HepG2 (cell line): ENCODE results near the gene EXOSC6. TPM values are rescaled to one million over a fixed set of nuclear protein-coding genes. Genes with fewer than 3 reads are reported as not detected.

Experiments used
- AHR ChIP-seq: IDR thresholded peaks from 2 replicates; pipeline ENCODE4 v1.6.1; 2018; ENCODE audit warnings: missing genetic modification reagents, missing compliant biosample characterization
- ATF7 ChIP-seq, 2 experiments: fragments of 450-650 bp in 1 of 2; sonication (generic) in 1 of 2; formaldehyde crosslinking in 1 of 2; IDR thresholded peaks; 2 replicates each; pipeline versions ENCODE4 v1.4.0 to v1.6.1; 2016 to 2020; ENCODE audit warnings: antibody characterized with exemption in 1 of 2, mild to moderate bottlenecking in 1 of 2, missing genetic modification reagents in 1 of 2
- CCAR2 ChIP-seq: fragments of 200-400 bp; formaldehyde crosslinking; optimal IDR thresholded peaks from 2 replicates; pipeline ENCODE3; 2018; ENCODE audit warnings: low read depth, mild to moderate bottlenecking, low read length, moderate library complexity
- ESRRA ChIP-seq: sonication (generic); formaldehyde crosslinking; IDR thresholded peaks from 2 replicates; pipeline ENCODE4 v1.5.1; 2020; ENCODE audit warnings: mild to moderate bottlenecking, low read depth, missing genetic modification reagents
- HMG20B ChIP-seq: conservative IDR thresholded peaks from 2 replicates; pipeline ENCODE4 v1.6.1; 2016; ENCODE audit warnings: missing genetic modification reagents, missing compliant biosample characterization
- HOXD1 ChIP-seq: sonication (generic); formaldehyde crosslinking; IDR thresholded peaks from 2 replicates; pipeline ENCODE4 v1.5.0; 2020; ENCODE audit warnings: missing genetic modification reagents
- JARID2 ChIP-seq: sonication (generic); formaldehyde crosslinking; IDR thresholded peaks from 2 replicates; pipeline ENCODE4 v1.8.1; 2023; ENCODE audit warnings: missing genetic modification reagents, inconsistent platforms; ENCODE audit not compliant: insufficient replicate concordance
- MATR3 ChIP-seq: sonication (generic); formaldehyde crosslinking; IDR thresholded peaks from 2 replicates; pipeline ENCODE4 v1.4.0; 2020; ENCODE audit warnings: missing genetic modification reagents
- MED1 ChIP-seq: sonication (generic); formaldehyde crosslinking; IDR thresholded peaks from 2 replicates; pipeline ENCODE4 v1.4.0; 2020; ENCODE audit warnings: missing genetic modification reagents
- NCOA2 ChIP-seq: sonication (generic); formaldehyde crosslinking; IDR thresholded peaks from 2 replicates; pipeline ENCODE4 v1.8.0; 2022; ENCODE audit warnings: inconsistent platforms
- RORA ChIP-seq: sonication (generic); formaldehyde crosslinking; IDR thresholded peaks from 2 replicates; pipeline ENCODE4 v1.5.0; 2020; ENCODE audit warnings: mild to moderate bottlenecking, missing genetic modification reagents, moderate library complexity
- RXRA ChIP-seq: sonication (generic); formaldehyde crosslinking; IDR thresholded peaks from 2 replicates; pipeline ENCODE4 v1.5.1; 2020; ENCODE audit warnings: missing genetic modification reagents
- SIN3B ChIP-seq: fragments of 150-350 bp; IDR thresholded peaks from 2 replicates; pipeline ENCODE4 v1.6.1; 2014; ENCODE audit warnings: low read length
- SRY ChIP-seq: sonication (generic); formaldehyde crosslinking; IDR thresholded peaks from 2 replicates; pipeline ENCODE4 v1.8.0; 2022; ENCODE audit warnings: mild to moderate bottlenecking, missing genetic modification reagents
- ZNF20 ChIP-seq: sonication (generic); formaldehyde crosslinking; IDR thresholded peaks from 2 replicates; pipeline ENCODE4 v1.4.0; 2020; ENCODE audit warnings: mild to moderate bottlenecking, moderate library complexity, missing genetic modification reagents
- ZNF232 ChIP-seq: sonication (generic); formaldehyde crosslinking; IDR thresholded peaks from 2 replicates; pipeline ENCODE4 v1.4.0; 2020; ENCODE audit warnings: missing genetic modification reagents, borderline replicate concordance
- ZNF3 ChIP-seq: IDR thresholded peaks from 2 replicates; pipeline ENCODE4 v1.7.0; 2017; ENCODE audit warnings: inconsistent platforms
- ZNF773 ChIP-seq: sonication (generic); formaldehyde crosslinking; IDR thresholded peaks from 2 replicates; pipeline ENCODE4 v1.4.0; 2020; ENCODE audit warnings: missing genetic modification reagents, borderline replicate concordance
- ZNF879 ChIP-seq: sonication (generic); formaldehyde crosslinking; IDR thresholded peaks from 2 replicates; pipeline ENCODE4 v1.8.1; 2023; ENCODE audit warnings: missing genetic modification reagents
- polyA plus RNA-seq, 8 experiments: library from polyadenylated mRNA; depleted of rRNA in 3 of 8; stranded (reverse) in 7 of 8; unstranded in 1 of 8; fragments of >200 nt; fragmentation: Illumina TruSeq in 4 of 8; extraction: Trizol in 4 of 8; gene quantifications; 2 replicates each; pipeline versions ENCODE4 v1.2.1 to v1.2.3, GENCODE V29; 2011 to 2016; ENCODE audit warnings: low read depth in 4 of 8, missing spikeins in 1 of 8, mixed read lengths in 1 of 8; ENCODE audit not compliant: insufficient read depth in 1 of 8
- total RNA-seq, 5 experiments: library from RNA; depleted of rRNA; stranded (reverse); fragments of >200 nt; fragmentation: Illumina TruSeq; extraction: Trizol; gene quantifications; 2 replicates each; pipeline ENCODE4 v1.2.3, GENCODE V29; 2016; ENCODE audit warnings: low read depth in 1 of 5
- TF ChIP-seq, protein P1 (sequence below): IDR thresholded peaks from 2 replicates; pipeline ENCODE4 v1.4.0; 2020; ENCODE audit warnings: mild to moderate bottlenecking, missing genetic modification reagents
- TF ChIP-seq, protein P2 (sequence below): sonication (generic); formaldehyde crosslinking; IDR thresholded peaks from 2 replicates; pipeline ENCODE4 v1.4.0; 2020; ENCODE audit warnings: missing genetic modification reagents
- TF ChIP-seq, protein P3 (sequence below): sonication (generic); formaldehyde crosslinking; IDR thresholded peaks from 2 replicates; pipeline ENCODE4 v1.5.0; 2020; ENCODE audit warnings: mild to moderate bottlenecking, low read depth, missing genetic modification reagents, borderline replicate concordance
- TF ChIP-seq, protein P4 (sequence below): sonication (generic); formaldehyde crosslinking; IDR thresholded peaks from 2 replicates; pipeline ENCODE4 v1.4.0; 2020; ENCODE audit warnings: missing genetic modification reagents, borderline replicate concordance

Gene EXOSC6
- total and polyA plus RNA-seq, 2 of the 13 experiments (the other 11 are each of a cell fraction or from before 2014, with no cell fraction given) = 13.1 to 39.9 TPM

DNA sequence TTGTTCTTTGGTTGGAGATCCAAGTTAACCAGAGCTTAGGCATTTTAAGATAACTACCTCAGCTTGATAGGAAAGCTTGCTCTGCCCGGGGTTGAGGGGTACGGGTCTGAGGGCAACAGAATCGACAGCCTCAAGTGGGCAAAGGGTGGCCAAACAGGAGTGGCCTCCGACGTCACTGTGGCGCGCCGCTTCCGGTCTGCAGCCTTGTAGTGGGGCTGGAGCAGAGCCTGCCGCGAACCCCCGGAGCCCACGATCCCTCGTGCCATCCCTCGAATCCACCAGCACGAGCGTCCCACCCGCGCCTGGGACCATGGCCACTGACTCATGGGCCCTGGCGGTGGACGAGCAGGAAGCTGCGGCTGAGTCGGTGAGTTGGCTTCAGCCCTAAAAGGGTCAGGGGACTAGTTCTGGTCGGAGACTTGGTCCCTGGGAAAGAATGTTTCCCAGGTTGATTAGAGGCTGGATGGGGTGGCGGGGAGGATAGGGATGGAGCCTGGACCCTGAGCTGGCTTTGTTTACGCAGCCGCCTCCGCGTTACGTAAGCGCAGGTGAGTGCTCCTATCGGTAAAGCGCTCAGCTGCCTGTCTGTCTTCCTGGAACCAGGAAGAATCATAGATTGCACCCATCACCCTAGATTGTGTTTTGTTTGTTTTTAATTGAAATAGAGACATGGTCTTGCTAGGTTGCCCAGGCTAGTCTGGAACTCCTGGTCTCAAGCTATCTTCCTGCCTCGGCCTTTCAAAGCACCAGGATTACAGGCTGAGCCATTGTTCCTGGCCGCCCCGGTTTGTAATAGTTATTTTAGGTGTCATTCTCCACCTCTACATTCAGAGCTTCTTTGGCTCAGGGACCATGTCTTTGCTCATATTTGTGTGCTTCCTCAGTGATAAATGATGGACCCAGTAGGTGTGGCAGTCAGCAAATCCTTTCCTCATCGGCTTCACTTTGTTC lies 47.5 kb upstream of the EXOSC6 start, which contains the start of gene DDX19B (continued):
- TF ChIP-seq ZNF3 (CRISPR knock-in tag) (0 out of 2 replicates have a peak, but pooled peaks have one; percentile 40), ESRRA (CRISPR knock-in tag) (0 out of 2 replicates have a peak, but pooled peaks have one; percentile 40), JARID2 (CRISPR knock-in tag) (no peak), RXRA (CRISPR knock-in tag) (peak; percentile 80; the same call in 1 of the 2 replicates), CCAR2 (no peak), NCOA2 (0 out of 2 replicates have a peak, but pooled peaks have one; percentile 57), MATR3 (CRISPR knock-in tag) (no peak), HOXD1 (CRISPR knock-in tag) (no peak), ZNF20 (CRISPR knock-in tag) (peak; percentile 83; the same call in 1 of the 2 replicates), HMG20B (no peak), SRY (CRISPR knock-in tag) (peak; percentile 98), ATF7 (IDR thresholded peaks at IDR 0.05) (peak; percentile 23; the same call in 1 of the 2 replicates), ATF7 (CRISPR knock-in tag; IDR thresholded peaks at IDR 0.05) (0 out of 2 replicates have a peak, but pooled peaks have one; percentile 38), SIN3B (peak; percentile 75; the same call in 1 of the 2 replicates), ZNF773 (no peak), ZNF232 (CRISPR knock-in tag) (peak; percentile 46; the same call in 1 of the 2 replicates), ZNF879 (CRISPR knock-in tag) (peak; percentile 90; the same call in 1 of the 2 replicates), RORA (no peak), AHR (peak; percentile 95; the same call in 1 of the 2 replicates), MED1 (CRISPR knock-in tag) (peak; percentile 87)
- TF ChIP-seq, protein P1, sequence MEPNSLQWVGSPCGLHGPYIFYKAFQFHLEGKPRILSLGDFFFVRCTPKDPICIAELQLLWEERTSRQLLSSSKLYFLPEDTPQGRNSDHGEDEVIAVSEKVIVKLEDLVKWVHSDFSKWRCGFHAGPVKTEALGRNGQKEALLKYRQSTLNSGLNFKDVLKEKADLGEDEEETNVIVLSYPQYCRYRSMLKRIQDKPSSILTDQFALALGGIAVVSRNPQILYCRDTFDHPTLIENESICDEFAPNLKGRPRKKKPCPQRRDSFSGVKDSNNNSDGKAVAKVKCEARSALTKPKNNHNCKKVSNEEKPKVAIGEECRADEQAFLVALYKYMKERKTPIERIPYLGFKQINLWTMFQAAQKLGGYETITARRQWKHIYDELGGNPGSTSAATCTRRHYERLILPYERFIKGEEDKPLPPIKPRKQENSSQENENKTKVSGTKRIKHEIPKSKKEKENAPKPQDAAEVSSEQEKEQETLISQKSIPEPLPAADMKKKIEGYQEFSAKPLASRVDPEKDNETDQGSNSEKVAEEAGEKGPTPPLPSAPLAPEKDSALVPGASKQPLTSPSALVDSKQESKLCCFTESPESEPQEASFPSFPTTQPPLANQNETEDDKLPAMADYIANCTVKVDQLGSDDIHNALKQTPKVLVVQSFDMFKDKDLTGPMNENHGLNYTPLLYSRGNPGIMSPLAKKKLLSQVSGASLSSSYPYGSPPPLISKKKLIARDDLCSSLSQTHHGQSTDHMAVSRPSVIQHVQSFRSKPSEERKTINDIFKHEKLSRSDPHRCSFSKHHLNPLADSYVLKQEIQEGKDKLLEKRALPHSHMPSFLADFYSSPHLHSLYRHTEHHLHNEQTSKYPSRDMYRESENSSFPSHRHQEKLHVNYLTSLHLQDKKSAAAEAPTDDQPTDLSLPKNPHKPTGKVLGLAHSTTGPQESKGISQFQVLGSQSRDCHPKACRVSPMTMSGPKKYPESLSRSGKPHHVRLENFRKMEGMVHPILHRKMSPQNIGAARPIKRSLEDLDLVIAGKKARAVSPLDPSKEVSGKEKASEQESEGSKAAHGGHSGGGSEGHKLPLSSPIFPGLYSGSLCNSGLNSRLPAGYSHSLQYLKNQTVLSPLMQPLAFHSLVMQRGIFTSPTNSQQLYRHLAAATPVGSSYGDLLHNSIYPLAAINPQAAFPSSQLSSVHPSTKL (CRISPR knock-in tag) = peak; percentile 78; the same call in 1 of the 2 replicates
- TF ChIP-seq, protein P2, sequence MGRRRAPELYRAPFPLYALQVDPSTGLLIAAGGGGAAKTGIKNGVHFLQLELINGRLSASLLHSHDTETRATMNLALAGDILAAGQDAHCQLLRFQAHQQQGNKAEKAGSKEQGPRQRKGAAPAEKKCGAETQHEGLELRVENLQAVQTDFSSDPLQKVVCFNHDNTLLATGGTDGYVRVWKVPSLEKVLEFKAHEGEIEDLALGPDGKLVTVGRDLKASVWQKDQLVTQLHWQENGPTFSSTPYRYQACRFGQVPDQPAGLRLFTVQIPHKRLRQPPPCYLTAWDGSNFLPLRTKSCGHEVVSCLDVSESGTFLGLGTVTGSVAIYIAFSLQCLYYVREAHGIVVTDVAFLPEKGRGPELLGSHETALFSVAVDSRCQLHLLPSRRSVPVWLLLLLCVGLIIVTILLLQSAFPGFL (CRISPR knock-in tag) = no peak
- TF ChIP-seq, protein P3, sequence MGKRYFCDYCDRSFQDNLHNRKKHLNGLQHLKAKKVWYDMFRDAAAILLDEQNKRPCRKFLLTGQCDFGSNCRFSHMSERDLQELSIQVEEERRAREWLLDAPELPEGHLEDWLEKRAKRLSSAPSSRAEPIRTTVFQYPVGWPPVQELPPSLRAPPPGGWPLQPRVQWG (CRISPR knock-in tag) = no peak
- TF ChIP-seq, protein P4, sequence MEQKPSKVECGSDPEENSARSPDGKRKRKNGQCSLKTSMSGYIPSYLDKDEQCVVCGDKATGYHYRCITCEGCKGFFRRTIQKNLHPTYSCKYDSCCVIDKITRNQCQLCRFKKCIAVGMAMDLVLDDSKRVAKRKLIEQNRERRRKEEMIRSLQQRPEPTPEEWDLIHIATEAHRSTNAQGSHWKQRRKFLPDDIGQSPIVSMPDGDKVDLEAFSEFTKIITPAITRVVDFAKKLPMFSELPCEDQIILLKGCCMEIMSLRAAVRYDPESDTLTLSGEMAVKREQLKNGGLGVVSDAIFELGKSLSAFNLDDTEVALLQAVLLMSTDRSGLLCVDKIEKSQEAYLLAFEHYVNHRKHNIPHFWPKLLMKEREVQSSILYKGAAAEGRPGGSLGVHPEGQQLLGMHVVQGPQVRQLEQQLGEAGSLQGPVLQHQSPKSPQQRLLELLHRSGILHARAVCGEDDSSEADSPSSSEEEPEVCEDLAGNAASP (CRISPR knock-in tag) = no peak
